Nephron (organoid): ENCODE measurements around the gene DPP7.

Experiments
- H3K27ac Mint-ChIP-seq, 3 experiments: 2 replicates each; pipeline ENCODE4 v1.8.0; 2020; ENCODE audit warnings: mixed read lengths in 3 of 3, mild to moderate bottlenecking in 2 of 3, moderate library complexity in 1 of 3
- H3K27me3 Mint-ChIP-seq: 2 replicates; pipeline ENCODE4 v1.8.0; 2021; ENCODE audit warnings: low read depth, mild to moderate bottlenecking, moderate library complexity, mixed read lengths
- H3K36me3 Mint-ChIP-seq: 2 replicates; pipeline ENCODE4 v1.8.0; 2020; ENCODE audit warnings: low read depth, mixed read lengths
- H3K4me1 Mint-ChIP-seq: 2 replicates; pipeline ENCODE4 v1.8.0; 2020; ENCODE audit warnings: mixed read lengths
- H3K4me3 Mint-ChIP-seq, 3 experiments: 2 replicates each; pipeline ENCODE4 v1.8.0; 2020; ENCODE audit warnings: mild to moderate bottlenecking in 3 of 3, mixed read lengths in 3 of 3, moderate library complexity in 2 of 3
- H3K9me3 Mint-ChIP-seq: 2 replicates; pipeline ENCODE4 v1.8.0; 2020; ENCODE audit warnings: mixed read lengths
- CTCF ChIP-seq, 3 experiments: fragments of 200-600 bp; sonication (generic); IDR thresholded peaks; one replicate each; pipeline ENCODE4 v1.5.0; 2021; ENCODE audit warnings: antibody characterized with exemption in 3 of 3; ENCODE audit not compliant: unreplicated experiment in 3 of 3

Gene DPP7

GRCh38 chr9:137148661-137149060 lies 34.1 kb upstream of the DPP7 start:
- Mint-ChIP-seq H3K4me3 (no peak overlapping the region), H3K27ac (no peak overlapping the region), H3K9me3 (no peaks in the 10 kb centered on the region), H3K4me1 (no peaks in the 10 kb centered on the region), H3K27me3 (peaks cover 55% of the 10 kb centered on the region), H3K36me3 (no peaks in the 10 kb centered on the region)
- no peak for TF ChIP-seq CTCF (IDR thresholded peaks at IDR 0.05; ENCODE audit: unreplicated experiment in 3 of 3)

GRCh38 chr9:137148242-137148641 lies 33.7 kb upstream of the DPP7 start:
- no peak for TF ChIP-seq CTCF (IDR thresholded peaks at IDR 0.05; ENCODE audit: unreplicated experiment in 3 of 3)
- no peak overlapping the region for H3K27ac Mint-ChIP-seq
- peaks cover 59% of the 10 kb centered on the region for H3K27me3 Mint-ChIP-seq
- H3K4me3 Mint-ChIP-seq, result no peak overlapping the region
- no peaks in the 10 kb centered on the region for H3K9me3 Mint-ChIP-seq
- no peaks in the 10 kb centered on the region for H3K36me3 Mint-ChIP-seq
- no peaks in the 10 kb centered on the region for H3K4me1 Mint-ChIP-seq

- Mint-ChIP-seq H3K27me3 (peaks cover 62% of the 10 kb centered on the region), H3K4me3 (no peak overlapping the region), H3K36me3 (no peaks in the 10 kb centered on the region), H3K4me1 (no peaks in the 10 kb centered on the region), H3K27ac (no peak overlapping the region), H3K9me3 (no peaks in the 10 kb centered on the region)
- no peak for TF ChIP-seq CTCF (IDR thresholded peaks at IDR 0.05; ENCODE audit: unreplicated experiment in 3 of 3)
These were observed 33.2 kb upstream of the DPP7 start for GRCh38 chr9:137147793-137148160.

GRCh38 chr9:137147091-137147792 lies 32.7 kb upstream of the DPP7 start:
- no peaks in the 10 kb centered on the region for H3K36me3 Mint-ChIP-seq
- H3K9me3 Mint-ChIP-seq, result no peaks in the 10 kb centered on the region
- peaks cover 66% of the 10 kb centered on the region for H3K27me3 Mint-ChIP-seq
- H3K27ac Mint-ChIP-seq, result no peak overlapping the region
- no peaks in the 10 kb centered on the region for H3K4me1 Mint-ChIP-seq
- H3K4me3 Mint-ChIP-seq, result no peak overlapping the region
- no peak for TF ChIP-seq CTCF (IDR thresholded peaks at IDR 0.05; ENCODE audit: unreplicated experiment in 3 of 3)

GRCh38 chr9:137146527-137146918 lies 32.0 kb upstream of the DPP7 start:
- Mint-ChIP-seq H3K36me3 (no peaks in the 10 kb centered on the region), H3K4me1 (no peaks in the 10 kb centered on the region), H3K27ac (no peak overlapping the region), H3K4me3 (no peak overlapping the region), H3K27me3 (peaks cover 66% of the 10 kb centered on the region), H3K9me3 (no peaks in the 10 kb centered on the region)
- no peak for TF ChIP-seq CTCF (IDR thresholded peaks at IDR 0.05; ENCODE audit: unreplicated experiment in 3 of 3)
